Stomach (tissue), 9 donors: ENCODE measurements around the gene CNN1. TPM values are rescaled to one million over a fixed set of nuclear protein-coding genes. Genes with fewer than 3 reads are reported as not detected.
"Not testable (repeated sequence)": the region's sequence is repeated elsewhere in the genome, so short reads cannot be mapped to it uniquely, and the experiment has no call there.

Experiments
- DNase-seq, 2 donors: peaks; one replicate each; pipeline versions ENCODE4 v3.0.0 to v3.0.0-alpha.2; 2013 to 2019
- H3K27ac ChIP-seq, 5 donors: fragments of 200-600 bp in 4 of 5; sonication (generic) in 4 of 5; one replicate each; pipeline ENCODE4 v1.5.1; 2013 to 2019; ENCODE audit warnings: mild to moderate bottlenecking in 1 of 5, moderate library complexity in 1 of 5
- H3K27me3 ChIP-seq, 3 donors: fragments of 200-600 bp; sonication (generic); one replicate each; pipeline ENCODE4 v1.5.1; 2017 to 2019; ENCODE audit warnings: mixed run types in 1 of 3
- H3K36me3 ChIP-seq, 4 donors: fragments of 200-600 bp; sonication (generic); 1 replicate in 3 of 4; 2 replicates in 1 of 4; pipeline ENCODE4 v1.5.1; 2016 to 2019
- H3K4me1 ChIP-seq, 4 donors: fragments of 200-600 bp; sonication (generic); one replicate each; pipeline ENCODE4 v1.5.1; 2016 to 2019
- H3K4me3 ChIP-seq, 4 donors: fragments of 200-600 bp; sonication (generic) in 3 of 4; one replicate each; pipeline ENCODE4 v1.5.1; 2016 to 2019; ENCODE audit warnings: mild to moderate bottlenecking in 1 of 4
- H3K9me3 ChIP-seq, 4 donors: fragments of 200-600 bp; sonication (generic); one replicate each; pipeline ENCODE4 v1.5.1; 2016 to 2019
- EP300 ChIP-seq: sonication (generic); formaldehyde crosslinking; IDR thresholded peaks from one replicate; pipeline ENCODE4 v1.6.1; 2017; ENCODE audit warnings: antibody characterized with exemption
- POLR2A ChIP-seq, 4 donors: fragments of 450-650 bp; IDR thresholded peaks; one replicate each; pipeline ENCODE4 v1.6.1; 2016; ENCODE audit warnings: antibody characterized with exemption in 4 of 4, control low read depth in 2 of 4, mild to moderate bottlenecking in 1 of 4, moderate library complexity in 1 of 4
- POLR2AphosphoS5 ChIP-seq, 3 donors: sonication (generic); formaldehyde crosslinking; IDR thresholded peaks; one replicate each; pipeline ENCODE4 v1.6.1; 2016; ENCODE audit warnings: antibody characterized with exemption in 3 of 3
- WGBS, 5 donors: extraction: QIAGEN DNeasy Blood & Tissue Kit in 3 of 5; methylation state at CpG; one replicate each; pipeline versions ENCODE4 v1.1.5 to v1.1.7; 2013 to 2018; 5-methylcytosine and 5-hydroxymethylcytosine counted together
- intact Hi-C: fragments of 100-400 bp; cut with DNase I; formaldehyde crosslinking; loops from one replicate; pipeline ENCODE4 v1.15.1; 2023; ENCODE audit warnings: low total_unique reads
- polyA plus RNA-seq, 3 donors: library from polyadenylated mRNA; stranded (reverse); fragments of 200-250 nt; gene quantifications; one replicate each; pipeline ENCODE4 v1.2.3, GENCODE V29; 2013
- small RNA-seq, 4 donors: library from RNA; depleted of rRNA; stranded (forward); fragments of <200 nt; gene quantifications; one replicate each; pipeline ENCODE3, GENCODE V24; 2016
- total RNA-seq, 5 donors: library from RNA; depleted of rRNA; stranded (reverse); fragments of >200 nt; gene quantifications; one replicate each; pipeline versions ENCODE4 v1.1.0 to v1.2.3, GENCODE V29; 2014 to 2016
- TF ChIP-seq, protein P1 (sequence below), 7 experiments: fragments of 450-650 bp in 4 of 7; fragments of 200-600 bp in 3 of 7; sonication (generic) in 3 of 7; IDR thresholded peaks; one replicate each; pipeline ENCODE4 v1.5.1; 2016 to 2019; ENCODE audit warnings: antibody characterized with exemption in 7 of 7, control low read depth in 2 of 7, mild to moderate bottlenecking in 1 of 7
- donor health status: healthy with polysubstance abuse.
- donor health status: Bipolar disorder and iron deficiency.
- donor health status: healthy.

CNN1 gene
- total and polyA plus RNA-seq, 8 donors, result 70.2 to 1,183 (median 546) TPM

DNA sequence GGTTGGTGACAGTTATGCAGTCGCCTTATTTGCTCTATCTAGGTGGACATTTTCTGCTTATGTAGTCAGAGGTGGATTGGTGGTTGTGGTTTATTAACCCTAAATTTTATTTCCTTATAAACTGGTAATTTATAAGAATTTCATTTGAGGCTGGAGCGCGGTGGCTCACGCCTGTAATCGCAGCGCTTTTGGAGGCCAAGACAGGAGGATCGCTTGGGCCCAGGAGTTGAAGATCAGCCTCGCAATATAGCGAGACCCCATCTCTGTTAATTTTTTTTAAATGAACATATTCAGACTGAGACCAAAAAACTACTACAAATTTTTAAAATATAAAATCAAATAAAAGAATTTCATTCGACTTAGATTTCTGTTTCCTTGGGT is 59.4 kb downstream of the CNN1 start:
- H3K4me1 ChIP-seq, result peaks cover 12 to 37% (median 19%) of the 10 kb centered on the region in 4 donors
- H3K4me3 ChIP-seq, result peak overlapping the region; percentile 78 to 93 (median 91)
- no peak for TF ChIP-seq EP300
- TF ChIP-seq POLR2AphosphoS5 (IDR thresholded peaks at IDR 0.05), result no peak
- TF ChIP-seq, protein P1, sequence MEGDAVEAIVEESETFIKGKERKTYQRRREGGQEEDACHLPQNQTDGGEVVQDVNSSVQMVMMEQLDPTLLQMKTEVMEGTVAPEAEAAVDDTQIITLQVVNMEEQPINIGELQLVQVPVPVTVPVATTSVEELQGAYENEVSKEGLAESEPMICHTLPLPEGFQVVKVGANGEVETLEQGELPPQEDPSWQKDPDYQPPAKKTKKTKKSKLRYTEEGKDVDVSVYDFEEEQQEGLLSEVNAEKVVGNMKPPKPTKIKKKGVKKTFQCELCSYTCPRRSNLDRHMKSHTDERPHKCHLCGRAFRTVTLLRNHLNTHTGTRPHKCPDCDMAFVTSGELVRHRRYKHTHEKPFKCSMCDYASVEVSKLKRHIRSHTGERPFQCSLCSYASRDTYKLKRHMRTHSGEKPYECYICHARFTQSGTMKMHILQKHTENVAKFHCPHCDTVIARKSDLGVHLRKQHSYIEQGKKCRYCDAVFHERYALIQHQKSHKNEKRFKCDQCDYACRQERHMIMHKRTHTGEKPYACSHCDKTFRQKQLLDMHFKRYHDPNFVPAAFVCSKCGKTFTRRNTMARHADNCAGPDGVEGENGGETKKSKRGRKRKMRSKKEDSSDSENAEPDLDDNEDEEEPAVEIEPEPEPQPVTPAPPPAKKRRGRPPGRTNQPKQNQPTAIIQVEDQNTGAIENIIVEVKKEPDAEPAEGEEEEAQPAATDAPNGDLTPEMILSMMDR (IDR thresholded peaks at IDR 0.05), result no peak
- peak overlapping the region; percentile 85 to 92 (median 89) for H3K27ac ChIP-seq
- WGBS, 5 donors, result 59 to 70% (median 66%) methylated on average over 10 of the region's 10 CpGs
- no peaks in the 10 kb centered on the region for H3K9me3 ChIP-seq
- no peak for DNase-seq
- intact Hi-C loops, result no loop called here
- H3K36me3 ChIP-seq, result no peaks in the 10 kb centered on the region
- H3K27me3 ChIP-seq, result no peaks in the 10 kb centered on the region

DNA sequence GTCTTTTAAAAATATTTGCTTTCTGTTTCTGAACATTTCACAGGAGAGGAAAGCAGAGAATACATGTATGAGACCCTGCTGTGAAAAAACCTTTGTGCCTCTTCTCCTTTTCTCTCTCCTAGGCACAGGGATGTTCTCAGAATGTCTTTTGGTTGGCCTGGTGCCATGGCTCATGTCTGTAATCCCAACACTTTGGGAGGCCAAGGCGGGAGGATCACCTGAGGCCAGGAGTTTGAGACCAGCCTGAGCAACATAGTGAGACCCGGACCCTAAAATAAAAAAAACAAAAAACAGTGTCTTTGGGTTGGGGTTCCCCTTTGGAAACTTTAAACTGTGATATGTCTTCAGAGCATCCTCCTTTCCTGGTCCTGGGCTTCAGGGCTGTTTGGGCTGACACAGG is 60.1 kb downstream of the CNN1 start:
- H3K27me3 ChIP-seq, result no peaks in the 10 kb centered on the region
- intact Hi-C loops, result no loop called here
- H3K4me3 ChIP-seq, result peak overlapping the region in 2 of 4 donors; percentile 92 to 93
- H3K36me3 ChIP-seq, result peaks cover 0 to 2% (median under 1%) of the 10 kb centered on the region in 4 donors
- TF ChIP-seq POLR2A (IDR thresholded peaks at IDR 0.05), result no peak
- TF ChIP-seq, protein P1 (IDR thresholded peaks at IDR 0.05), result no peak
- no peak for TF ChIP-seq EP300
- no peak for TF ChIP-seq POLR2AphosphoS5 (IDR thresholded peaks at IDR 0.05)
- H3K4me1 ChIP-seq, result peaks cover 12 to 37% (median 19%) of the 10 kb centered on the region in 4 donors
- WGBS, 5 donors, result 91 to 100% (median 98%) methylated on average over 2 of the region's 2 CpGs
- DNase-seq, result no peak
- H3K9me3 ChIP-seq, result no peaks in the 10 kb centered on the region
- no peak overlapping the region for H3K27ac ChIP-seq

DNA sequence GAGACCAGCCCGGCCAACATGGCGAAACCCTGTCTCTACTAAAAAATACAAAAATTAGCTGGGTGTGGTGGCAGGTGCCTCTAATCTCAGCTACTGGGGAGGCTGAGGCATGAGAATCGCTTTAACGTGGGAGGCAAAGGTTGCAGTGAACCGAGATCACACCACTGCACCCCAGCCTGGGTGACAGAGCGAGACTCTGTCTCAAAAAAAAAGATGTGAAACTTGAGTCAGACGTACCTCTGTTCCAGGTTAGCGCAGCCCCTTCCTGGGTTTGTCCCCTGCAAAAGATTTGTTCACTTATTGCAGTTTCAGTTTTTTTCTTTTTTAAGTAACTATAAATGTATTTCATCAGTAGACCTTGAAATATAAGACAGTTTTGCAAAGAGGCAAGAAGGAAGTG is 61.1 kb downstream of the CNN1 start:
- H3K4me1 ChIP-seq, result peaks cover 12 to 37% (median 19%) of the 10 kb centered on the region in 4 donors
- H3K4me3 ChIP-seq, H3K9me3 ChIP-seq, H3K27ac ChIP-seq, intact Hi-C loops, H3K27me3 ChIP-seq, DNase-seq: not testable (repeated sequence)
- peaks cover 0 to 11% (median 8%) of the 10 kb centered on the region in 4 donors for H3K36me3 ChIP-seq
- WGBS, 5 donors, result 93 to 96% (median 94%) methylated on average over 8 of the region's 8 CpGs

Small RNA genes within 50 kb of the gene (small RNA-seq; reads per million reads assigned to genes)
- 0 to 1.8 (median 0.76) reads per million in 4 donors for gene MIR7974
- gene RN7SL833P, result 0 to 0.20 (median 0.03) reads per million in 4 donors

Other genes starting within 250 kb of the CNN1 start
- not detected for gene TSPAN16, start 242.7 kb upstream of the CNN1 start, total RNA-seq
- gene TSPAN16, start 242.7 kb upstream of the CNN1 start, polyA plus RNA-seq, result not detected
- gene RAB3D, start 199.2 kb upstream of the CNN1 start, total RNA-seq, result 10 to 100 TPM; 11.6 to 63.3 (median 16.3) TPM
- 10 to 100 TPM; 14.1 to 25.7 (median 21.7) TPM for gene RAB3D, start 199.2 kb upstream of the CNN1 start, polyA plus RNA-seq
- gene TMEM205, start 192.6 kb upstream of the CNN1 start, total RNA-seq, result 100 to 1,000 TPM in 2 of 5 donors, 10 to 100 TPM in 2, 1 to 10 TPM in 1; 5.8 to 117 (median 69.3) TPM
- 100 to 1,000 TPM in 1 of 3 donors, 10 to 100 TPM in 2; 58.2 to 169 (median 61.7) TPM for gene TMEM205, start 192.6 kb upstream of the CNN1 start, polyA plus RNA-seq
- gene CCDC159, start 192.3 kb upstream of the CNN1 start, total RNA-seq, result 10 to 100 TPM in 4 of 5 donors, 1 to 10 TPM in 1; 2.9 to 91.2 (median 20.3) TPM
- 10 to 100 TPM; 40.5 to 96.3 (median 70.0) TPM for gene CCDC159, start 192.3 kb upstream of the CNN1 start, polyA plus RNA-seq
- 100 to 1,000 TPM in 1 of 5 donors, 10 to 100 TPM in 1, 1 to 10 TPM in 3; 6.1 to 364 (median 9.9) TPM for gene PLPPR2, start 183.4 kb upstream of the CNN1 start, total RNA-seq
- gene PLPPR2, start 183.4 kb upstream of the CNN1 start, polyA plus RNA-seq, result 10 to 100 TPM in 1 of 3 donors, 1 to 10 TPM in 2; 6.4 to 15.2 (median 9.8) TPM
- under 1 TPM in 2 of 5 donors, not detected in 3; 0.37 to 0.45 TPM for gene SWSAP1, start 164.2 kb upstream of the CNN1 start, total RNA-seq
- gene SWSAP1, start 164.2 kb upstream of the CNN1 start, polyA plus RNA-seq, result 1 to 10 TPM; 3.2 to 4.1 (median 3.4) TPM
- 10 to 100 TPM in 4 of 5 donors, 1 to 10 TPM in 1; 4.8 to 19.9 (median 14.6) TPM for gene EPOR, start 154.5 kb upstream of the CNN1 start, total RNA-seq
- 1 to 10 TPM; 3.7 to 8.9 (median 5.0) TPM for gene EPOR, start 154.5 kb upstream of the CNN1 start, polyA plus RNA-seq
- gene RGL3, start 119.5 kb upstream of the CNN1 start, total RNA-seq, result 100 to 1,000 TPM in 3 of 5 donors, 10 to 100 TPM in 2; 22.8 to 454 (median 107) TPM
- 10 to 100 TPM; 20.6 to 41.2 (median 26.3) TPM for gene RGL3, start 119.5 kb upstream of the CNN1 start, polyA plus RNA-seq
- gene ODAD3, start 103.7 kb upstream of the CNN1 start, total RNA-seq, result not detected
- under 1 TPM; 0.38 to 0.92 (median 0.62) TPM for gene ODAD3, start 103.7 kb upstream of the CNN1 start, polyA plus RNA-seq
- gene PRKCSH, start 103.2 kb upstream of the CNN1 start, total RNA-seq, result 100 to 1,000 TPM in 2 of 5 donors, 10 to 100 TPM in 3; 30.3 to 221 (median 76.9) TPM
- 100 to 1,000 TPM; 109 to 138 (median 115) TPM for gene PRKCSH, start 103.2 kb upstream of the CNN1 start, polyA plus RNA-seq
- 10 to 100 TPM in 1 of 5 donors, 1 to 10 TPM in 2, not detected in 2; 1.5 to 11.0 (median 7.2) TPM for gene ELAVL3, start 57.8 kb upstream of the CNN1 start, total RNA-seq
- gene ELAVL3, start 57.8 kb upstream of the CNN1 start, polyA plus RNA-seq, result under 1 TPM in 2 of 3 donors, not detected in 1; 0.10 to 0.31 TPM
- 10 to 100 TPM in 4 of 5 donors, 1 to 10 TPM in 1; 6.7 to 99.6 (median 10.5) TPM for gene ZNF653, start 33.0 kb upstream of the CNN1 start, total RNA-seq
- 10 to 100 TPM in 2 of 3 donors, 1 to 10 TPM in 1; 9.8 to 35.9 (median 17.3) TPM for gene ZNF653, start 33.0 kb upstream of the CNN1 start, polyA plus RNA-seq
- gene ECSIT, start 9.7 kb upstream of the CNN1 start, total RNA-seq, result 100 to 1,000 TPM in 1 of 5 donors, 10 to 100 TPM in 4; 15.6 to 119 (median 49.0) TPM
- gene ECSIT, start 9.7 kb upstream of the CNN1 start, polyA plus RNA-seq, result 10 to 100 TPM; 93.2 to 96.5 (median 95.1) TPM
- 10 to 100 TPM in 4 of 5 donors, 1 to 10 TPM in 1; 2.3 to 25.5 (median 21.4) TPM for gene ELOF1, start 20.4 kb downstream of the CNN1 start, total RNA-seq
- 10 to 100 TPM; 87.0 to 96.4 (median 93.1) TPM for gene ELOF1, start 20.4 kb downstream of the CNN1 start, polyA plus RNA-seq
- 10 to 100 TPM in 2 of 5 donors, 1 to 10 TPM in 2, not detected in 1; 6.1 to 47.5 (median 25.3) TPM for gene ACP5, start 38.8 kb downstream of the CNN1 start, total RNA-seq
- 10 to 100 TPM; 48.9 to 67.9 (median 67.4) TPM for gene ACP5, start 38.8 kb downstream of the CNN1 start, polyA plus RNA-seq
- gene ZNF627, start 58.6 kb downstream of the CNN1 start, total RNA-seq, result 10 to 100 TPM in 2 of 5 donors, 1 to 10 TPM in 2, not detected in 1; 1.4 to 21.7 (median 10.7) TPM
- 1 to 10 TPM; 5.5 to 6.4 (median 6.3) TPM for gene ZNF627, start 58.6 kb downstream of the CNN1 start, polyA plus RNA-seq
- gene ZNF823, start 200.1 kb downstream of the CNN1 start, total RNA-seq, result 10 to 100 TPM in 1 of 5 donors, 1 to 10 TPM in 4; 1.2 to 19.3 (median 5.8) TPM
- 1 to 10 TPM; 3.1 to 4.6 (median 4.3) TPM for gene ZNF823, start 200.1 kb downstream of the CNN1 start, polyA plus RNA-seq
- gene ZNF441, start 228.1 kb downstream of the CNN1 start, total RNA-seq, result 10 to 100 TPM in 4 of 5 donors, 1 to 10 TPM in 1; 6.8 to 29.4 (median 22.8) TPM
- gene ZNF441, start 228.1 kb downstream of the CNN1 start, polyA plus RNA-seq, result 1 to 10 TPM; 1.7 to 2.9 (median 2.0) TPM